Measurements from ENCODE around the gene KLHDC9.
"Not testable (repeated sequence)": the region's sequence is repeated elsewhere in the genome, so short reads cannot be mapped to it uniquely, and the experiment has no call there.

KLHDC9 gene, protein sequence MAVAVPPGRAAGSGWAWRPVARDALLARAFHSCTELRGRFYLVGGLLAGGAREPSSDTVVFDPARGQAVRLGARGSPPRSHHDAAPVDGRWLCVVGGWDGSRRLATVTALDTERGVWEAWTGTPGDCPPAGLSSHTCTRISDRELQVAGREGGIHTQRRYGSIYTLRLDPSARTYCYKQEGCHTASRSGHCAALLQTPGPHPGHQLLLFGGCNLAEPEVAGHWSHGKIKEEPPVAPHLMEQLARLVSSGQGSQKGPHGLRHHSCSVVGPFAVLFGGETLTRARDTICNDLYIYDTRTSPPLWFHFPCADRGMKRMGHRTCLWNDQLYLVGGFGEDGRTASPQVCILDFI

DNA sequence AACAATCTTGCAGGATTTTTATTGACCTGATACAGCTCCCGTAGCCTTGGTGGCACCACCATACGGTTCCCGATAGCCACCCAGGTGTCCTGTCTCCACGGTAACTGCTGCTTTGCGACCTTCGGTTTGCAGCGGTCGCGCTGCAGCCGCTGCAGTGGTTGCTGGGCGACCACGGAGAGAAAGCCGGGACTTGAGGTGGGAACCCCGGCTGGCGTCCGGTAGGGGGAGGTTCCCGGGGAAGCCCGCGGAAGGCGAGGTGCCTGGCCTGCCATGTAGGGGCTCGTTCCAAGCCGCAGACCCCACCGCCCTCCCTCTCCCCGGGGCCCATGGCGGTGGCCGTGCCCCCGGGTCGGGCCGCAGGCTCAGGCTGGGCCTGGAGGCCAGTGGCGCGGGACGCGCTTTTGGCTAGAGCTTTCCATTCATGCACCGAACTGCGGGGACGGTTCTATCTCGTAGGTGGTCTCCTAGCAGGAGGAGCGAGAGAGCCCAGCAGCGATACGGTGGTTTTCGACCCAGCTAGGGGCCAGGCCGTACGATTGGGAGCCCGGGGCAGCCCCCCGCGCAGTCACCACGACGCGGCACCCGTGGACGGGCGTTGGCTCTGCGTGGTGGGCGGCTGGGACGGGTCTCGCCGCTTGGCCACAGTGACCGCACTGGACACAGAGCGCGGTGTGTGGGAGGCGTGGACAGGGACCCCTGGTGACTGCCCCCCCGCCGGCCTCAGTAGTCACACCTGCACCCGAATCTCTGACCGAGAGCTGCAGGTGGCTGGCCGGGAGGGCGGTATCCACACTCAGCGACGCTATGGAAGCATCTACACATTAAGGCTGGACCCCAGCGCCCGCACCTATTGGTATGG, at the start of gene KLHDC9:
TSS of gene KLHDC9 (plus strand) at position 152 of the 859 bp plus-strand sequence. CDS start at position 327, 175 bp downstream.
- peak; percentile 85 for DNase-seq

DNA sequence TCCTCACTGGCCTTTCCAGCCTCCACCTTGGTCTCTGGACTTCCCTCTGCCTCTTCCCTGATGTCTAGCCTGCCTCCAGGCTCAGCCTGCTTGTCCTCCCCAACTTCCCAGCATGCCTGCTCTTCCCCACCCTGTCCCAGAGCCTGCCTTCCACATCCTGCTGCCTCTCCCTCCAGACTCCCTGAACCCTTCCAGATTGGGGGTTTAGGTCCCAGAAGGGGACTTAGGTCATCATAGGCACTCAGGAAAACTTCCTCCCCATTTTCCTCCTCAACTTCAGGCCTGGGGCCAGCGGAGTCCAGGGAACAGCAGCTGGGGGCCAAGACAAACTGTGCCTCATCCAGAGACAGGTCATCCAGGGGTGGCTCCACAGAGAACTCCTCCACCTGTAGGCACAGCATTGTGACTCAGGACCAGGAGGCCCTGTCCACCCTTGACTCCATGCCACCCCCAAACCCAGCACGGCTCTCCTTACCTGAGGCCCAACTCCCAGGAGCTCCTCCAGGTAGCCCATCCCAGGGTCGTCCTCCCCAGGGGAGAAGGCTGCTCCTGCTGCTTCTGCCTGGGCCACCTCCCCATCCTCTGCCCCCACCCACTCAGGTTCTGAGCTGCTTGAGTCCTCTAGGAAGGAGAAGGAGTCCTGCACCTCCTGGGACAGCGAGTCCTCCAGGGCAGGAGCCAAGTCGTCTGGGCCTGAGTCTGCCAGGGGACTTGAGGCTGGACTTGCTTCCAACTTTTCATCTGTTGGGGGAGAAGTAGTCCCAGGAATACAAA, 49.0 kb upstream of the KLHDC9 start:
- no peak for DNase-seq

DNA sequence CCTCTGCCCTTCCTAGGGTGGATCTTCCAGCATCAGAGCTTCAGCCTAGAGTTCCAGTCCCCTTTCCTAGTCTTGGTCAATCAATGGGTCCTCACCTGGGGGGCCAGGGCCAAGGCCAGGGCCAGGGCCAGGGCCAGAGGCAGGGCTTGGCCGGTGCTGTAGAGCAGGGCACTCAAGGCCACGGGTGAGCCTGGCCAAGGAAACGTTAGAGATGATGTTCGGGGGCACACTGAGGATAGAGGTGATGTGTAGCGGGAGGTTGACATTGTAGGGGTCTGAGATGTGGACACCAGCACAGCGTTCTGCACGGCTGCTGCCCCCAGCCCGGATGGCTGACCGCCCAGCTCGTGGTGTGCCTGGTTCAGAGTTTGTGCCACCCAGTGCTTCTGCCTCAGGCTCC, 46.9 kb upstream of the KLHDC9 start:
- no peak for DNase-seq

DNA sequence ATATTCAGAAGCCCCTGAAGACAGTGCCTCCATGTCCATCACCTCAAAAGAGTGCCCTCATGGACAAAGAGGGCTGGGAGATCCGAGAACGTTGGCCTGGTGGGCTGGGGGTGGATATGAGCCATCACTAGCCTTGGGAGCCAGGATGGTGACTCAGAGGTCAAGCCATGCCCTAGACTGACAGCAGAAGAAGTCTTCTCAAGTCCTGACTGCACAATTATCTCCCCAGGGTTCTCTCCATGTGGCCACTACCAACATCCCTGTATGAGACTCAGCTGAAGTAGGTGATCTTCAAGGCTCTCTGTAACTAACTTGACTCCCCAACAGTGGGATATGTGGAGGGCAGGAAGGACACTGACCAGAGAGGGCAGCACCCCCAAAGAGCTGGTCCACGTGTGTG, 45.3 kb upstream of the KLHDC9 start:
- no peak for DNase-seq

DNA sequence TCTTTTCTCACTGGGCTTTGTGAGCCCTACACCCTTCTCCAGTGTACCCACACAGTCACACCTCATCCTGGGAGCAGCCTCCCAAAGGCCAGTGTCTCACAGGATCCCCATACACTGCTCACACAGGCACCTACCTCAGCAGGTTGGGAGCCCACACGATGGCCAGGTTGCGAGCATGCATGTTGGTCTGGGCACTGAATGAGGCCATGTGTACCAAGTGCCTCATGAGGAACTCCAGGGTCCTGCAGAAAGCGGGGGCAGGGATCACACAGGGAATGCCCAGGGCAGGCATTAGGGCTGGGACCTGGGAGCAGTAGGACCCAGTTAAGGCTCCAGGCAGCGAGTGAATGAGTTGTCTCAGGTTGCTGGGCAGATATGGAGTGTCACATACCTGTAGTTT, 43.9 kb upstream of the KLHDC9 start:
- DNase-seq = no peak

DNA sequence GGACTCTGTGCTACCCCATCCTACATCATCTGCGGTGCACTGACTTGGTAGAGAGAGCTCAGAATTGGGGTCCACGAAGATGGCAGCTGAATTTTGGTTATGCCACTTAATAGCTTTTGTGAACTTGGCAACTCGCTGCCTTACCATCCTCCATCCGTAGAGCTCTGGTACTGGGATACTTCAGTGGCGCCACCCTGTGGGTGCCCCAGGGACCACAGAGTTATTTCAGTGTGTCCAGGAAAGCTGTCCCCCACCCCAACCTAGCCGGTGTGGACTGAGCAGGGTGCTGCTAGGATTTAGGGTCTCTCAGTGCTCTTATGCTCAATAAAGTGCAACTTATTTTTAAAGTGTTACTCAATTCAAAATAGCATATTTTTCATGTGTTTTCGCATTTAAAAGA, 43.4 kb upstream of the KLHDC9 start:
- DNase-seq = no peak

DNA sequence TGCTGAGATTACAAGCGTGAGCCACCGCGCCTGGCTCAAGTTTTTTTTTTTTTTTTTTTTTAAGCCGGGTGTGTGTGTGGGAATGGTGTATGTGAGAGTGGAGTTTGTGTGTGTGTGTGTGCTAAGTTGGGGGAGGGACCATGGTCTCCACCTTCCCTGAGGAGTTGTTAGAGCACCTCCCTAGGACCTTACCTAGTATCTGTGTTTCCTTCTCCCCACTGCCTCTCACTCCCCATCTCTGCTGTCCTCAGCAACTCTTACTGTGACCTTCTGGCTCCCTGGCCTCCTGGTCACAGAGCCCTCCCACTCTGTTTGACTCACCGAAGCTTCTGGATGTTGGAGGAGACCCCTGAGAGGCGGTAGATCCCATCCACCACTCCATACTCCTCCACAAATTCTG, 38.9 kb upstream of the KLHDC9 start:
- no peak for DNase-seq

DNA sequence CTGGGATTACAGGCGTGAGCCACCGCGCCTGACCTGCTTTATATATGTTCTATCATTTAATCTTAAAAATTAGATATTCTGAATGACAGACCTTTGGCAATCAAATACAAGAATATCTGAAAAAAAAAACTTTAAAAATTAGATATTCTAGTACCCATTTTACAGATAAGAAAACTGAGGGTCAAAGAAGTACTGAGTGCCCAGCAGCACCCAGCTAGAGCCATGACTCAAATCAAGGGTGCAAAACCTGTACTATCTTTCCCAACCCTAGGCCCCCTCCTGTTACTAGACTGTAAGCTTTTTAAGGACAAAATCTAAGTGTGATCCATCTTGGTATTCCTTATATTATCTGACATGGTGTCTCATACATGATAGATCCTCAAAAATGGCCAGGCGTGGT, 36.7 kb upstream of the KLHDC9 start:
- no peak for DNase-seq

DNA sequence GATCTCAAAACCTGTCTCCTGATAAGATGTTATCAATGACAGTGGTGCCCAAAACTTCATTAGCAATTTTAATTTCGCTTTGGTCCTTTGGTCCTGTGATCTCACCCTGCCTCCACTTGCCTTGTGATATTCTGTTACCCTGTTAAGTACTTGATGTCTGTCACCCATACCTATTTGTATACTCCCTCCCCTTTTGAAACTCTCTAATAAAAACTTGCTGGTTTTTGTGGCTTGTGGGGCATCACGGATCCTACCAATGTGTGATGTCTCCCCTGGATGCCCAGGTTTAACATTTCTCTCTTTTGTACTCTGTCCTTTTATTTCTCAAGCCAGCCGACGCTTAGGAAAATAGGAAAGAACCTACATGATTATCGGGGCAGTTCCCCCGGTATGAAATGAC, 34.2 kb upstream of the KLHDC9 start:
- DNase-seq = not testable (repeated sequence)

DNA sequence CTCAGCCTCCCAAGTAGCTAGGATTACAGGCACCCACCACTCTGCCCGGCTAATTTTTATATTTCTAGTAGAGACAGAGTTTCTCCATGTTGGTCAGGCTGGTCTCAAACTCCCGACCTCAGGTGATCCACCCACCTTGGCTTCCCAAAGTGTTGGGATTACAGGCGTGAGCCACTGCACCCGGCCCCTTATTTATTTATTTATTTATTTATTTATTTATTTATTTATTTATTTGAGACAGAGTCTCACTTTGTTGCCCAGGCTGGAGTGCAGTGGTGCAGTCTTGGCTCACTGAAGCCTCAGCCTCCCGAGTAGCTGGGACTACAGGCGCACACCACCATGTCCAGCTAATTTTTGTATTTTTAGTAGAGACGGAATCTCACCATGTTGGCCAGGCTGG, 32.5 kb upstream of the KLHDC9 start:
- not testable (repeated sequence) for DNase-seq

DNA sequence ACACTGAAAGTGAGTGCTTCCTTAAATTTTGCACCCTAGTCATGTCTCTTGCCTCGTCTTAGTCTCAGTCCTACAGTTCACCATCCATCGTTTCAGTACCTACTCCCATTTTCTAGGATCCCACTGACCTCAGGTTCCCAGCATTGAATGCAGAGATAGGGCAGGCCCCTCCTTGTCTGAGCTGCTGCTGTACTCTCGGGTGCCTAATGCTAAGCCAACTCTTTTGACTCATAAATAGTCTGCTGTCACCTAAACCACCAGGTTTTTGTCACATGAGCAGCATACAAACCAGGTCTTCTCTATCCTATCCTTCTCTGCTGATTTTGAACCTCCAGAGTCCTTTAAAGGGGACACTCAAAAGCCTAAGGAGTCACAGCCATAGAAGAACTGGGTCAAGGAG, 31.5 kb upstream of the KLHDC9 start:
- DNase-seq = no peak

DNA sequence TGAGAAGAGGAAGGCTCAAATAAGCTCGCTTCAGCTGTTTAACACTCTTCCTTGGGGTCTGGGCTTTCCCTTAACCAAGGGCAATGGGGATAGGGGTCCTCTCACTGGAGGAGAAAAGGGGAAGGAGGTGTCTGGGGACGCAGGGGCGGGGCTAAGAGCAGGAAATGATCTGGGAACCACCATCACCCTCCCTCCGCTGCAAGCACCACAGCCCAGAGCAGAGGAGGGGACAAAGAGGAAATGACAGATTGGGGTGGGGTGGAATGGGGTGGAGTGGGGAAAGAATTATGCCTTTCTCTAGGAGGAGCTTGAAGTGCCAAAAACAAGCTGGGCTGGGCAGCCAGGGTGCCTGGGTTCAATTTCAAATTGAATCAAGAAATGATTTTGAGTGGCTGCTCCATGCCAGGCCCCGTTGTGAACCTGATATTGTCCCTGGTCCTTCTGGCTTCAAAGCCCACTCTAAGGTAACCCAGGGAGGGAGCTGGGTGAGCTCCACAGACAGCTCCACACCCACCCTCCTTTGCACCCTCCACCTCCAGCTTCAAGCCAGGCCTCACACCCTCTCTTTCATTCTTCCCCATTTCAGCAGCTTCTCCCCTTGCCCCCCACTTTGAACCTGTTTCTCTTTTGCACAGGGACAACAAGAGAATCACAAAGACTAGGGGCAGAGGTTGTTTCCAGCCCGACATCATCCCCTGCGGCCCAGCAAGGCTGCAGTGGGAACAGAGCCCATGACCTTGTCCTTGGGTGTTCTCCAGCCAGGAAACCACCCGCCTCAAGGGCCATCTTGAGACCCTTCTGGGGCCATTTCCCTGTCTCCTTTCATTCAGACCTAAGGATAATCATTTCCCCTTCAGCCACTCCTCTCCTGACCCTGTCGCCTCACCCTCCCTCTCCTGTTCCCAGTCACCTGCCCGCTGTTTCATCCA, 29.6 kb upstream of the KLHDC9 start:
- DNase-seq = no peak

DNA sequence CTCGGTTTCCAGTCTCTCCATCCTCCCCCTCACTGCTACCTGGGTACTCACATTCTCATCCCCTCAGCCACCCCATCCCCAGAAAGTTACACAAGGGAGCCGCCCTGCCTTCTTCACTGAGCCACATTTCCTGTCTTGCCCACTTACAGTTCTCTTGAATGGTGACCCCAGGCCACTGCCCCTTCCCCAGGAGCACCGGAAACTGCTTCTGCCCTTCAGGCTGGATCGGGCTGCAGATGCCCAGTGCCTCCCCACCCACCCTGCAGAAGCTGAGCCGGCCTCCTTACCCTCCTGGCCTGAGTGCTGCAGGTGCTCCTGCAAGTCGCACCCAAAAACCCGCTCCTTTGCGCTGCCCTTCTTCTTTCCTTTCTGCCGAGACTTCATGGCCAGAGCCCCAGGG, 28.9 kb upstream of the KLHDC9 start:
- DNase-seq = no peak

DNA sequence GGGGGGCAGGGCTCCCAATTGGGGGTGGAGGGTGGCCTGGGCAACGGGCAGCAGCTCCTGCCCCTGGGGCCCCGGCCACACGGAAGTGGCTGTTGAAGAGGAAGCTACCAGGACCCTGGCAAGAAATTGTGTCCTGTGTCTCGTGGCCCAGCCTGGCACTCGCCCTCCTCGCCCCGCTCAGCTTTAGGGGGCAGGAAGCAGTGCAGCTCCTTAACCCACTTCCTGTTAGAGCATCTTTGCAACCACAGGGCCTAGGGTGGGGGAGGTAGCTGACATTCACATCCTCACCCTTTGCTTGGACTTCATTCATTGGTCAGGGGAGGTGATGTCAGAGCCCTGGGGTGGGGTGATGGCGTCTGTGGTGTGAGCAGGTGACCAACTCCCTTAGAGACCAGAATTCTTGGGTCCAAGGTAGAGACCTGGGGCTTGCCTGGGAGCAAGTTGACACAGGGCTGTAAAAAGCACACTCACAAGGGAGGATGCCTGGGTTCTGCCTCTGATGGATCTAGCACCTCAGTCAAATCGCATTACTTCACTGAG, 28.4 kb upstream of the KLHDC9 start, which contains the start of gene ARHGAP30:
TSS of gene ARHGAP30 (minus strand) at position 161 of the 540 bp plus-strand sequence. CDS start 267 bp downstream, outside the sequence.
- no peak for DNase-seq

DNA sequence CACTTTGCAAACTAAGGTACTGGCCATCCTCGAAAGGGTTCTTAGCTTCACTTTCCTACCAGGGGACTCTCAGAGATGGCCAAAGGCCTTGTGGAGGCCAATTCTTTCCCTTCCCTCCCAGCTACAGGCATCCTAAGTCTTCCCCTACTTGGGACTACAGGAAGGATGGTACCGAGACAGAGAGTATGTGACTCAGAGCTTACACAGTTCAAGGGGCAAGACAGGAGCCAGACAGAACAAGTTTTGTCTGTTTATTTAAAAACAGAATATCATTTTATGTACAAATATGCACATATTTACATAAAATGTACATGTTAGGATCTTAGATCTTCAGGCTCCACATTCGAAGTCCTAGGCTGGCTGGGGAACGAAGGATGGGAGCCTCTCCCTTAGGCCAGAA, 27.4 kb upstream of the KLHDC9 start:
- no peak for DNase-seq

DNA sequence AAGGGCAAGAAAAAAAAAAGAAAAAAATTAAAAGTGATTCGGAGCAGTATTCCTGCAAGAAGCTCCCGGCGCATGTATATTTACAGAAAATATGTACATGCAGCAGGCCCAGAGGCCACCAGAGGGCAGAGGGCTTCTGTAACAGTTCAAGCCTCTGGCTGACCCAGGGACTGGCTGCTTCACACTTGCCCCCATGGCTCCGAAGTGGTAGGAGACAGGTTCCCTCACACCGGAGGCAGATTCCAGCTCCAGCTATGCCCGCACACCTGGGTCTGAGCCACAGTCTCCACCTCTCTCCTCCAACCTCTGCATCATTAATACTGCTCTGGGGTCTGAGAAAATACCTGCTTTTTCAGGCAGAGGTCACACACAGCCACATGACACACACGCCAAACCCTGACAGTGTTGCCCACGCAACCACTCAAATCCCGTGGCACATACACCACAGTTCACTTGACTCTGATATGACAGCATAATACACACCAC, 26.2 kb upstream of the KLHDC9 start:
- no peak for DNase-seq

DNA sequence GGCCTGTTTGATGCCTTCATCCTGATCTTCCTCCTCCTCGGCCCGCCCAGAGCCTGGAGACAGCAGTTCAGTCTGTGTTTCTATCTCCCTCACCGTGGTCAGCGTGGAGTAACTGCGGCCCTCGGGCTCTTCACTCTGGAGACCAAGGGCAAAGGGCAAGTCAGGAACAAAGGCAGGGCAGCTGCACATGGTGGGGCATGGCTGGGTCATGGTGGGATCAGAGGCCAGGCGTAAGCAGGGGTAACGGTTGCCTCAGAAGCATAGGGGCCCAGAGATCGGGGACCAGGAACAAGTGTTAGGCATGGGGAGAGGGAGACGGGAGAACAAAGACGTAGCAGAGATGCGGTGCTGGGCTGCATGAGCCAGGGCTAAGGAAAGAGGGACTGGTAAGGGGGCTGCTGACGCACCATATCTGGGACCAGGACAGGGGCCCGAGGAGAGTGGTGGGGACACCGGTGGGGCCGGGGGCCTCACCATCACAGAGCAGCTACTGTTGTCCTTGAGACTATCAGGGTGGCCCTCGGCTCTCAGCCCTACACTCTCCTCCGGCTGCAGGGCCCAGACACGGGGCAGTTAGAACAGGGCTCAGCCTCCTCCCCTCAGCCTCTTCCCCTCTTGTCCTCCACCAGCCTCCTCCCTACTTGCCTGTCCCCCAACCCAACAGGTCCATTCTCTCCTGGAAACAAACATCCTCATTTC, 25.3 kb upstream of the KLHDC9 start:
- no peak for DNase-seq

DNA sequence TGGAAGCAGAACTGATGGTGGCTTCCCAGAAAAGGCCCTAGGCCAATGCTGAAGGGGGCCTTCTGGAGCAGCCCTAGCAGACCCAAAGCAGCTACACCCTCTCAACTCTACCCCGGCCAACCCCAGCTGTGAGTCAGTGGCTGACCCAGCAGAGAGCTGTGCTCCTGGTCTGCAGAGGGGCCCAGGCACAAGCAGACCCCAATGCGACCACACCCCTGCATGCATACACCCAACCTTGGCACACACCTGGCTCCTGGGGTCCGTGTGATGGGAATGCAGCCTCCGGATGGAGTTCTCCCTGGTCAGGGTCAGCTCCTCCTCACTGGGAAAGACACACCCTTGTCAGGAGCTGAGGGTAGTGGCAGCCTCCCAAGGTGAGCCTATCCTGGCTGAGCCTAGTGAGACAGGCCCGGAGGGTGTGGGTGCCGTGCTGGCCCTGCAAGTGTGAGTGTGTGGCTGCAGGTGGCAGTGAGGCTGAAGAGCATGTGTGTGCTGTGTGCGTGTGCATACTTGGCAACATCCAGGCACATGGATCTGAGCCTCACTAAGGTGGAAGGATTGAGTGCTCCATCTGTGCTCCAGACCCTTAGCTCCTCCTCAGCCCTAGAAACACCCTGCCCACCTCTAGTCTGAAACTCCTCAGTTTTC, 24.6 kb upstream of the KLHDC9 start:
- no peak for DNase-seq

DNA sequence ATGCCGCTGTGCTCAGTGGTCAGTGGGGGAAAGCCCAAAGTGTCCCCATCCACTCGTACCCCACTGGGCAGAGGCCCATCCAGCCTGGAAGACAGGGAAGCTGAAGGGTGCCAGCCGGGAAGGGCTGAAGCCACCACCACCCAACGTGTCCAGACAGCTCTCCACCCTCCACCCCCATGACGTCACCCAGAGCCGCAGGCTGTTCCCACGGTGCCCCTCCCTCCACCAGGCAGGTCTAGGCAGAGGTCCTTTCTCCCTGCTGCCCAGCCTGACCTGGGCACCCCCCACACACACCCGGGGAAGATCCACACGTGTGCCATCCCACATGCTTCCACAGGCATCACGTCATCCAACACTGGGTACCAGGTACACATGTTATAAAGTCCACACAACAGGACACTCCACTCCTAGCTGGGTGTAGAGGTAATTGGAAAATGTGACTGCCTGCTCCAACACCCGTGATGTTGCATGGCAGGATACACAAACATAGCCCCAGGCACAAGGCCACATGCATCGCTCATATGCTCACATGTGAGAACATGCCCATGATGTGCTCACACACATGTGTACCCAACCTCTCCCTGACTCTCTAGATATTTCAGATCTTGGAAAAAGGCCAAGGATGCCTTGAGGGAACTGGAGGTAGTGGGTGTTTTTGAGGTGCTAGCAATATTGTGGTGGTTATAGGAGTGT, 23.3 kb upstream of the KLHDC9 start:
- DNase-seq = no peak

DNA sequence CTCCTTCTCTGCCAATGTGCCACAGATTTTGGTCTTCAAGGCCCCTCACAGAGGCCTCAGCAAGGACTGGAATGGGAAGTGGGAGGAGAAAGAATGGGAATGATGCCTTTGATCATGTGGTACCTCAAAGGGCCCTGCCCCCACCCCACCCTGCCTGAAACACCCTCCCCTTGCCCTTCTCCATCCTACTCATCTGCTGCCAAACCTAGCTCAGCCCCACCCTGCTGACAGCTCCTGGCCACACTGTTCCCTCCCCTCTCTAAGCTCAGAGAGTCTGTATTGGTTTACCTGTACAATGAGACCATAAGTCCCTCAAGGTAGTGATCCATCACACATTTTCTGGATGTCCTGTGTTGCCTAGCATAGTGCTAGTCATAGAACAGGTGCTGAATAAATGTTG, 21.8 kb upstream of the KLHDC9 start:
- DNase-seq = no peak
